ENCODE results near the gene SLCO2A1. TPM values are rescaled to one million over a fixed set of nuclear protein-coding genes. Genes with fewer than 3 reads are reported as not detected.

SLCO2A1 gene
- total RNA-seq, 1 donor from 2014 or later, result 0.07 TPM

DNA sequence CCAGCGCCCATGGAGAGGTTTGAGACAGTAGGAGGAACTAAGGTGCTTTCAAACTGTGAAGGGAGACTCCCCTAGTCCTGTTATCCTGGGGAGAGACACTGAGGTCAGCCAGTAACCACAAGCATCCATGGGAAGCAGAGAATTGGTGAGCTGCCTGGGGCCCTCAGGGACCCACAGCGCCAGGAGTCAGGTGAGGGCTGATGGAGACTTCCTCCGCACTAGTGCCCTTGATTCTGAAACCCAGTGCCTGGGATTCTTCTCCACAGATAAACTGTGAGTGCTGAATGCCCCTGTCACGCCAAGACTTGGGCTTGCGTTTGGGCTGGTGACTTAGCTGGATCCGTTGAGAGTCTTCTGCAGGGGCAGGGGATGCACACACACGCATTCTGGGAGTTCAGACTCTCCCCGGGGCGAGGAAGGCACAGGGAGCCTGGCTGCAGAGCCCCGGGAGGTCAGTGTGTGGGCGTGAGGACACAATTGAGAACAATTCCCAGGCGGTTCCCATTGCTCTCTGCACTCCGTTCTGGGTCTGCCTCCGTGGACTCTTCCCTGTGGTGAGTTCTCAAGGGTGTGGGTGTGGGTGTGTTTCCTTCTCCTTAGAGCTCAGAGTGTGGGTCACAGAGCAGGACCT lies 37.9 kb upstream of the SLCO2A1 start:
- no peak overlapping the region for H3K9ac ChIP-seq
- H3K9me3 Mint-ChIP-seq, result no peaks in the 10 kb centered on the region
- no peak overlapping the region for H2AFZ ChIP-seq (replicated peaks)
- no peak for DNase-seq (ENCODE audit: low spot score)
- H3K4me2 ChIP-seq, result no peak overlapping the region
- no peaks in the 10 kb centered on the region for H3K9me3 ChIP-seq (ENCODE audit: low read depth)
- no peak overlapping the region for H3K27ac ChIP-seq
- no peaks in the 10 kb centered on the region for H3K79me2 ChIP-seq (ENCODE audit: low read depth)
- no peaks in the 10 kb centered on the region for H3K27me3 ChIP-seq
- TF ChIP-seq EZH2 (IDR thresholded peaks at IDR 0.05) (no peak), CTCF (IDR thresholded peaks at IDR 0.05) (no peak), EZH2phosphoT487 (IDR thresholded peaks at IDR 0.05) (no peak)
- H4K20me1 ChIP-seq (ENCODE audit: low read depth), result no peaks in the 10 kb centered on the region
- H3K4me1 Mint-ChIP-seq, result peaks cover 28% of the 10 kb centered on the region
- H3K4me3 Mint-ChIP-seq, result no peak overlapping the region
- peaks cover 12% of the 10 kb centered on the region for H3K4me1 ChIP-seq
- peaks cover 11% of the 10 kb centered on the region for H3F3A ChIP-seq (ENCODE audit: low read depth)
- H3K27me3 Mint-ChIP-seq (ENCODE audit: insufficient read depth, low read depth), result peaks cover 6% of the 10 kb centered on the region
- H3K27ac Mint-ChIP-seq, result peak overlapping the region; percentile 28
- no peaks in the 10 kb centered on the region for H3K36me3 Mint-ChIP-seq
- no peaks in the 10 kb centered on the region for H3K36me3 ChIP-seq
- H3K4me3 ChIP-seq, result no peak overlapping the region

DNA sequence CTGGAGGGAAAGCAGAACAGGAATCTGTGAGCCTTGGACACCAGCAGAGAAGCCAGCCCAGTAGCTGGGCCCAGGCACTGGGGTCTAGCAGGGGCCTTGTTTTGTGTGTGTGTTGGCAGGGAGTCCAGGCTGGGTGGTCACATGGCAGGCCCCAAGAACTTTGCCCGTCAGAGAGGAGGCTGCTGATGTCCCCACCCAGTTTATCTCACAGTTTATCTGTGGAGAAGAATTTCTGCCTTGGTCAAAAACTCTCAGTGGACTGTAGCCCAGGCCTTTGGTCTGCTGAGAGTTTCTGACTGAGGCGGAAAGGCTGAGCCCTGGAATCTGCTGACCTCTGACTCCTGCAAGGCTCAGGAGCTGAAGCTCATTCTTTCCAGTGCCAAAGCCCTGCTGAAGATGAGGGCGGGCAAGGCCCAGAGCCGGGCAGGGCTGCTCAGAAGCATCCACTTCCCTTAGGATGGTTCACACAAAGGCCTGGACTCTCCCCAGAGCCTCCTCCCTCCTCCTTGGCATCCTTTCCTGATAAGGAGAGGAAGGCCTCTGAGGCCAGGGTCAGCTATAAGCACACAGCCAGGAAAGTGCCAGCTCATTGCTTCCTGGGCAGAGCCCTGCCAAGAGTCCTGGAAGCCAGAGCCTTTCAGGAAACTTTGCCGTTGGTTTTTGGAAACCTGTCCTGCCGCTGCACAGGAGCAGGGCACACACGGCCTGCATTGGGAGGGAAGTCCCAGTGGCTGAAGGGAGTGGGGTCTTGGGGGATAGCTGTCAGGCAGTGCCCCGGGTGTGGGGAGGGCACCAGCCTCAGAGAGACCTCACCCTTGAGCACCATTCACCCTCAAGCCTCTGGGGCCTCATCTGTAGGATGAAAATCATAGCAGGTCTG lies 37.2 kb upstream of the SLCO2A1 start:
- Histone ChIP-seq H3K9ac (no peak overlapping the region), H3K9me3 (ENCODE audit: low read depth) (no peaks in the 10 kb centered on the region), H2AFZ (replicated peaks) (no peak overlapping the region), H3K4me2 (no peak overlapping the region), H3K27ac (no peak overlapping the region), H3K27me3 (no peaks in the 10 kb centered on the region), H3K36me3 (no peaks in the 10 kb centered on the region), H4K20me1 (ENCODE audit: low read depth) (no peaks in the 10 kb centered on the region), H3F3A (ENCODE audit: low read depth) (peaks cover 11% of the 10 kb centered on the region), H3K79me2 (ENCODE audit: low read depth) (no peaks in the 10 kb centered on the region), H3K4me3 (no peak overlapping the region), H3K4me1 (peaks cover 12% of the 10 kb centered on the region)
- TF ChIP-seq EZH2 (IDR thresholded peaks at IDR 0.05) (no peak), CTCF (IDR thresholded peaks at IDR 0.05) (no peak), EZH2phosphoT487 (IDR thresholded peaks at IDR 0.05) (no peak)
- Mint-ChIP-seq H3K27ac (peak overlapping the region; percentile 26), H3K4me1 (peaks cover 28% of the 10 kb centered on the region), H3K36me3 (no peaks in the 10 kb centered on the region), H3K27me3 (ENCODE audit: insufficient read depth, low read depth) (peaks cover 6% of the 10 kb centered on the region), H3K9me3 (no peaks in the 10 kb centered on the region), H3K4me3 (no peak overlapping the region)
- DNase-seq (ENCODE audit: low spot score), result no peak

DNA sequence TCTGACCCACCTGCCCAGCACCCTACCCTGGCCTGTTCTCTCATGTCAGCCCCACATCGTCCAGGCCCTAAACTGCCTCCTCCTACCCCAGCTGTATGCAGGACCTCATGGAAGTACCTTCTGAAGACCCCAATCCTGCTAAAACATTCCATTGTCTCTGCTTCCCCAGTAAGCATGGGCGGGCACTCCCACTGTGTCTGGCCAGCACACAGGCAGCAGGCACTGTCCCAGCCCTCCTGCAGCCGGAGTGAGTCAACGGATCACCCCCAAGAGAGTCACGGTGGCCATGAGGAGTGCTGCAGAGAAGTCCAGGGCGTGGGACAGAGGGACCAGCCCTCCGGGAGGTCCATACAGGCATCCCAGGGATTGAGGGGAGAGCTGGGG lies 36.4 kb upstream of the SLCO2A1 start:
- no peaks in the 10 kb centered on the region for H3K79me2 ChIP-seq (ENCODE audit: low read depth)
- H3K4me2 ChIP-seq, result no peak overlapping the region
- H3K9me3 Mint-ChIP-seq, result no peaks in the 10 kb centered on the region
- H3K27me3 Mint-ChIP-seq (ENCODE audit: insufficient read depth, low read depth), result peaks cover 6% of the 10 kb centered on the region
- peaks cover 5% of the 10 kb centered on the region for H3K4me1 ChIP-seq
- H3K4me3 ChIP-seq, result no peak overlapping the region
- H3K27ac Mint-ChIP-seq, result peak overlapping the region; percentile 62
- H3K4me3 Mint-ChIP-seq, result no peak overlapping the region
- no peak for TF ChIP-seq EZH2phosphoT487 (IDR thresholded peaks at IDR 0.05)
- no peak for TF ChIP-seq EZH2 (IDR thresholded peaks at IDR 0.05)
- TF ChIP-seq CTCF (IDR thresholded peaks at IDR 0.05), result no peak
- no peak for DNase-seq (ENCODE audit: low spot score)
- peaks cover 21% of the 10 kb centered on the region for H3K4me1 Mint-ChIP-seq
- no peaks in the 10 kb centered on the region for H4K20me1 ChIP-seq (ENCODE audit: low read depth)
- H3K27ac ChIP-seq, result no peak overlapping the region
- H3K9me3 ChIP-seq (ENCODE audit: low read depth), result no peaks in the 10 kb centered on the region
- no peak overlapping the region for H3K9ac ChIP-seq
- peaks cover 5% of the 10 kb centered on the region for H3F3A ChIP-seq (ENCODE audit: low read depth)
- no peak overlapping the region for H2AFZ ChIP-seq (replicated peaks)
- no peaks in the 10 kb centered on the region for H3K36me3 Mint-ChIP-seq
- H3K27me3 ChIP-seq, result no peaks in the 10 kb centered on the region
- H3K36me3 ChIP-seq, result no peaks in the 10 kb centered on the region

Data from neural progenitor cell (in vitro differentiated cells).